GM18517 (cell line): ENCODE measurements around the gene PLEKHB1.
"Not testable (repeated sequence)": the region's sequence is repeated elsewhere in the genome, so short reads cannot be mapped to it uniquely, and the experiment has no call there.

Experiments
- ATAC-seq: cut with Tn5 transposase; IDR thresholded peaks from one replicate; pipeline ENCODE4 v1.9.1; 2021; ENCODE audit warnings: mild to moderate bottlenecking, moderate library complexity; ENCODE audit not compliant: unreplicated experiment

PLEKHB1 gene

DNA sequence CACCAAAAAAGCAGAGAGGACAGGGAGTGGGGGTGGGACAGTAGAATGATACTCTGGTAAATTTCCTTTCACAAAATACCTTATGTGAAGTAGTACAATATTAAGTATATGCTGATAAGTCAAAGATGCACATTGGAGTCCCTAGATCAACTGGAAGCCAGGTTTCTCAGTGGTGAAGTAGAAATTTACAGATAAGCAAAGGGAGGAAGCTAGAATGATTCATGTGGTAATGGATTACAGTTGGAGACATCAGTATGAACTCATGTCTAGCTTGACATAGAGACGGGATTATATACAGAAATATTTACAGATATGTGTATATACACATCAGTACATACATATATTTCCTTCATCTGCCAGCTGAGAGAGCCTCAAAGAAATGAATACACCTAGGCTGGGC lies 21.5 kb downstream of the PLEKHB1 start:
- ATAC-seq: no peak

DNA sequence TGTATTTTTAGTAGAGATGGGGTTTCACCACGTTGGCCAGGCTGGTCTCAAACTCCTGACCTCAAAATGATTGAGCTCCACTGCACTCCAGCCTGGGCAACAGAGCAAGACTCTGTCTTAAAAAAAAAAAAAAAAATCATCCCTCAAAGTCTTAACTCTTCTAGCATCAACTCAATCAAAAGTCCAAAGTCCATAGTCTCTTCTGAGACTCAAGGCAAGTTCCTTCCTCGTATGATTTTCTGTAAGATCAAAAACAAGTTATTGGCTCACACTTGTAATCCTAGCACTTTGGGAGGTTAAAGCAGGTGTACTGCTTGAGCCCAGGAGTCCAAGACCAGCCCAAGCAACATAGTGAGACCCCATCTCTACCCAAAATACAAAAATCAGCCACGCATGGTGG lies 24.4 kb downstream of the PLEKHB1 start:
- ATAC-seq: no peak

DNA sequence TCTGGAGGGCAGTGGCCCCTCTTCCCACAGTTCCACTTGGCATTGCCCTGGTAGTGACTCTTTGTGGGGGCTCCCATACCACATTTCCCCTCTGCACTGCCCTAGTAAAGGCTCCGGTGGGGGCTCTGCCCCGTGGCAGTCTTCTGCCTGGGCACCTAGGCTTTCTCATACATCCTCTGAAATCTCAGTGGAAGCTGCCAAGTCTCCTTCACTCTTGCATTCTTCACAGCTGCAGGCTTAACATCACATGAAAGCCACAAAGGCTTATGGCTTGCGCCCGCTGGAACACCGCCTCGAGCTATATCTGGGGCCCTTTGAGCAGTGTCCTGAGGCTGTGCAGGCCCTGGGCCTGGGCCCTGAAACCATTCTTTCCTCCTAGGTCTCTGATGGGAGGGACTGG lies 25.3 kb downstream of the PLEKHB1 start:
- ATAC-seq: no peak

DNA sequence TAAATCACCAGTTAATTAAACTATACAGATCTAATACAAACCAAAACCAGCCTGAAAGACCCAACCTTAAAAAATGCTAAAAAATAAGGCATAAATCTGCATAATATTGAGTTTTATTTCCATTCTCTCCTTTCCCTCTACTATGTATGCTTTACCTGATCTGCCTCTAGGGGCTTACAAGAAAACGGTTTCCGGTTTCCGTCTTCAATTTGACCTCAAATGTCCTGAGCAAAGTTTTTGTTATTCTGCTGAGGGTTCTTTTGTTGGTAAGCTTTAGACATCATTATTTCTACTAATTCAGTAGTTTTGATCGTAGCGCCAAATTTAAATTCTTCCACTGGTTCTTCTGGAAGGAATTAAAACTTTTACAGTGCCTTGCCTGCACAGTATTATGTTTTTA lies 30.2 kb downstream of the PLEKHB1 start:
- not testable (repeated sequence) for ATAC-seq

DNA sequence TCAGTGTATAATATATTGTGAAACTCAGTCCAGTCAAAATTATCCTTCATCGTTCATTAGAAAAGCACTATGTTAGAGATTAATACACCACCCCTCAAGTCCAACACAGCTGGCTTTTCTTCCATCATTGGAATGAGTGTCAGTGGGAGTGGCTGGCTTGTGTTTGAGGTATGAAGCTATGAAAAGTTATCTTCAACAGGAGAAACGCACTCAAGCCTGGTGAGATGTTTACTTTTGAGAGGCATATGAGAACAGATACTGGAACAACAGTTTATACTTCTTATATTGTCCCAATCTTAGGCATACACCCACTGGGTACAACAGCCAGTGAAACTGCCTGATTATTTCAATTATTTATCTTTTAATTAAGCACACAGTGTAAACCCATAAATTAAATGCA lies 34.3 kb downstream of the PLEKHB1 start:
- no peak for ATAC-seq

DNA sequence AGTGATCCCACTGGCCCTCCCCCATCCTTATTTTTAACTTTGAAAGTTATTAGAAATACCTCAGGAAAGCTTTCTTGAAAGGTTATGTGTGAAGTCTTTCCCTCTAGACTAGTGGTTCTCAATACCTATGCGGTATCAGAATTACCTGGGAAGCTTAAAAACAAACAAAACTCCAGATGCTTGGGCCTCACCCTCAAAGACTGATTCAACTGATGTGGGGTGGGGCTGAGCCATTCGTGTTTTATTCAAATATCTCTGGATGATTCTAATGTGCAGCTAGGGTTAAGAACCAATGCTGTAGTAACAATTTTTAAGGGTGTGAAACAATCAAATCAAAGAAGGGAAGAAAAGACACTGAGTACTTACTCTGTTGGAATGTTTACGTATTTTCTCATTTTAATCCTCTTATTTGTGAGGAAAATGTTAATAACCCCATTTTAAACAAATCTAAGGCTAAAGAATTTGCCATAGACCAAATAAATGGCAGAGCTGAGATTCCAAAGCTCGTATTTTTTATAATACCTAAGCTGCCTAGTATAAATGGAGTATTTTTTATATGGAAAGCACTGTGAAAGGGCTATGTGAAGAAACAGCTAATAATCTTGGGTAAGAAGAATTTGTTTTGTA lies 47.6 kb downstream of the PLEKHB1 start:
- no peak for ATAC-seq

DNA sequence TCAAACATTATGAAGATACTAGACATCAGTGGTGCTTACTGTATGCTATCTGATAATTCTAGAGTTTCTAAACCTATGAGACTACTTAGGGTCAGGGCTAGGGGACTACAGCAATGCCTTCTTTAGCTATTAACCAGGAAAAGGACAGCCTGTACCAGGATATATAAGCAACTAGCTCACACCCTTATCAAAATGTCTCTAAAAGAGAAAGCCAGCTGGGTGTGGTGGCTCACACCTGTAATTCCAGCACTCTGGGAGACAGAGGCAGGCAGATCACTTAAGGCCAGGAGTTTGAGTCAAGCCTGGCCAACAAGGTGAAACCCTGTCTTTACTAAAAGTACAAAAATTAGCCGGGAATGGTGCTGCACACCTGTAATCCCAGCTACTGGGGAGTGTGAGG lies 58.7 kb downstream of the PLEKHB1 start:
- ATAC-seq: no peak

DNA sequence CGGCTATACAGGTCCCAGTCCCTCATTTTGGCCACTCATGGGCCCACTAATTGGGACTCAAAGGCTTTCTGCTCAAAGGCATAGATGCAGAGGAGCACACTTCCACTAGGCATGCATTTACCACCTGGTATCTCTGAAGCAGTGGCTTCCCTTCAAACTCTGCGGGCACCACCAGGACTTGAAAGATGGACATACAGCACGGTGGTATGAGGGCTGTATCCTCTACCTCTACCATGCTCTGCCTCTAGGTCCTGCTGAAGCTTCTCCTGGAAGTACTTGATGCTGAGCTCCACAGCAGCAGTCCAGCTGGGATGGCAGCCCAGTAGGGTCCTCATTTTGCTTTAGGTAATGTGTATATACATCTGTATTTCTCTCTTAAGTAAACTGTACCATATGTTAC lies 64.6 kb downstream of the PLEKHB1 start:
- no peak for ATAC-seq
